Measurements from ENCODE around the gene TADA3. TPM values are rescaled to one million over a fixed set of nuclear protein-coding genes. Genes with fewer than 3 reads are reported as not detected.
A peak's percentile ranks its signal among the peaks of the same experiment; 100 is the strongest.

The TADA3 gene
- total and polyA plus RNA-seq, 2 experiments from 2014 or later: 29.1 to 61.7 TPM

- TF ChIP-seq CREB1 (CRISPR knock-in tag; IDR thresholded peaks at IDR 0.05; ENCODE audit: low read depth) (no peak), JUNB (IDR thresholded peaks at IDR 0.05; ENCODE audit: unreplicated experiment) (no peak), POLR2AphosphoS5 (IDR thresholded peaks at IDR 0.05; ENCODE audit: low read depth) (no peak), ZNF114 (CRISPR knock-in tag; IDR thresholded peaks at IDR 0.05) (no peak), EZH2 (IDR thresholded peaks at IDR 0.05; ENCODE audit: low read depth, unreplicated experiment) (no peak)
Measured at GRCh38 chr3:9765865-9766264, 26.4 kb downstream of the TADA3 start (continued).

- H3K36me3 ChIP-seq (ENCODE audit: insufficient read depth): no peaks in the 10 kb centered on the region; the same call in 1 of the 2 replicates
- ATAC-seq: peak; percentile 53
- no peak overlapping the region for H3K27ac Mint-ChIP-seq
Measured at GRCh38 chr3:9762871-9763270, 29.4 kb downstream of the TADA3 start.

DNA sequence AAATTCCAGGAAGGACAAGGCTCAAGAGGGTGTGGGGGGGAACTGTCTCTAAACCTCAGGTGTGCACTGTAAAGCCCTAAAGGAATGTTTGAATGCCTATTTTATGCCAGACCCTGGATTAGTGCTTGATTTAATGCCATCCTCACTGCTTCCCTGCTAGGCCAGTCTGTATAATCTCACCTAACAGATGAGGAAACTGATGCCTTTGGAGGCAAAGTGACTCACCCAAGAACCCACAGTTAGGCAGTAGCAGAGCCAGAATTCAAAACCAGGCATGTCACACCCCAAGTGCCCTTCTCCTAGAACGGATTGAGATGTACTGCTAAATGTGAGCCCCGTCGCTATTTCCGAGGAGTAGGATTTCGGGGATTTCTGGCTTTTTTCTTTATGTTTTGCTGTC lies 30.4 kb downstream of the TADA3 start:
- H3F3A ChIP-seq (replicated peaks; ENCODE audit: low read depth): no peaks in the 10 kb centered on the region
- H2AFZ ChIP-seq: no peak overlapping the region
- ATAC-seq (no peak), DNase-seq (ENCODE audit: low spot score) (no peak)
- no peak overlapping the region for H3K4me2 ChIP-seq
- H3K27me3 ChIP-seq (ENCODE audit: insufficient read depth): peaks cover 5% of the 10 kb centered on the region; the same call in 1 of the 2 replicates
- Mint-ChIP-seq H3K27ac (no peak overlapping the region), H3K4me3 (no peak overlapping the region), H3K4me1 (peaks cover 10% of the 10 kb centered on the region; the same call in 1 of the 3 replicates), H3K27me3 (ENCODE audit: insufficient read depth, low read depth, poor library complexity) (peaks cover 16% of the 10 kb centered on the region), H3K36me3 (ENCODE audit: low read depth) (peaks cover 23% of the 10 kb centered on the region), H3K9me3 (no peaks in the 10 kb centered on the region)
- H4K20me1 ChIP-seq (replicated peaks; ENCODE audit: insufficient read depth): no peaks in the 10 kb centered on the region; the same call in 1 of the 2 replicates
- H3K27ac ChIP-seq (ENCODE audit: low read depth): no peak overlapping the region
- no peak overlapping the region for H3K4me3 ChIP-seq
- no peaks in the 10 kb centered on the region for H3K9me2 ChIP-seq (ENCODE audit: insufficient read depth)
- no peaks in the 10 kb centered on the region for H3K79me2 ChIP-seq (replicated peaks; ENCODE audit: insufficient read depth)
- H3K4me1 ChIP-seq (ENCODE audit: insufficient read depth): no peaks in the 10 kb centered on the region
- no peaks in the 10 kb centered on the region; the same call in 1 of the 2 replicates for H3K36me3 ChIP-seq (ENCODE audit: insufficient read depth)
- no peak for TF ChIP-seq JUNB (IDR thresholded peaks at IDR 0.05; ENCODE audit: unreplicated experiment)
- TF ChIP-seq, protein P1, sequence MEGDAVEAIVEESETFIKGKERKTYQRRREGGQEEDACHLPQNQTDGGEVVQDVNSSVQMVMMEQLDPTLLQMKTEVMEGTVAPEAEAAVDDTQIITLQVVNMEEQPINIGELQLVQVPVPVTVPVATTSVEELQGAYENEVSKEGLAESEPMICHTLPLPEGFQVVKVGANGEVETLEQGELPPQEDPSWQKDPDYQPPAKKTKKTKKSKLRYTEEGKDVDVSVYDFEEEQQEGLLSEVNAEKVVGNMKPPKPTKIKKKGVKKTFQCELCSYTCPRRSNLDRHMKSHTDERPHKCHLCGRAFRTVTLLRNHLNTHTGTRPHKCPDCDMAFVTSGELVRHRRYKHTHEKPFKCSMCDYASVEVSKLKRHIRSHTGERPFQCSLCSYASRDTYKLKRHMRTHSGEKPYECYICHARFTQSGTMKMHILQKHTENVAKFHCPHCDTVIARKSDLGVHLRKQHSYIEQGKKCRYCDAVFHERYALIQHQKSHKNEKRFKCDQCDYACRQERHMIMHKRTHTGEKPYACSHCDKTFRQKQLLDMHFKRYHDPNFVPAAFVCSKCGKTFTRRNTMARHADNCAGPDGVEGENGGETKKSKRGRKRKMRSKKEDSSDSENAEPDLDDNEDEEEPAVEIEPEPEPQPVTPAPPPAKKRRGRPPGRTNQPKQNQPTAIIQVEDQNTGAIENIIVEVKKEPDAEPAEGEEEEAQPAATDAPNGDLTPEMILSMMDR (conservative IDR thresholded peaks at IDR 0.05; ENCODE audit: low read depth in 2 of 2): no peak
- no peak for TF ChIP-seq EZH2phosphoT487 (IDR thresholded peaks at IDR 0.05; ENCODE audit: unreplicated experiment)
- TF ChIP-seq EZH2 (IDR thresholded peaks at IDR 0.05; ENCODE audit: low read depth, unreplicated experiment): no peak
- no peak for TF ChIP-seq STAT1 (IDR thresholded peaks at IDR 0.05; ENCODE audit: unreplicated experiment)
- TF ChIP-seq REST (IDR thresholded peaks at IDR 0.05; ENCODE audit: unreplicated experiment): no peak
- TF ChIP-seq, protein P2, sequence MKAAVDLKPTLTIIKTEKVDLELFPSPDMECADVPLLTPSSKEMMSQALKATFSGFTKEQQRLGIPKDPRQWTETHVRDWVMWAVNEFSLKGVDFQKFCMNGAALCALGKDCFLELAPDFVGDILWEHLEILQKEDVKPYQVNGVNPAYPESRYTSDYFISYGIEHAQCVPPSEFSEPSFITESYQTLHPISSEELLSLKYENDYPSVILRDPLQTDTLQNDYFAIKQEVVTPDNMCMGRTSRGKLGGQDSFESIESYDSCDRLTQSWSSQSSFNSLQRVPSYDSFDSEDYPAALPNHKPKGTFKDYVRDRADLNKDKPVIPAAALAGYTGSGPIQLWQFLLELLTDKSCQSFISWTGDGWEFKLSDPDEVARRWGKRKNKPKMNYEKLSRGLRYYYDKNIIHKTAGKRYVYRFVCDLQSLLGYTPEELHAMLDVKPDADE (IDR thresholded peaks at IDR 0.05): no peak
- no peak for TF ChIP-seq NANOG (IDR thresholded peaks at IDR 0.05; ENCODE audit: borderline replicate concordance)
- TF ChIP-seq POLR2AphosphoS5 (IDR thresholded peaks at IDR 0.05; ENCODE audit: low read depth): no peak
- TF ChIP-seq ZNF114 (CRISPR knock-in tag; IDR thresholded peaks at IDR 0.05): no peak
- no peak for TF ChIP-seq CREB1 (CRISPR knock-in tag; IDR thresholded peaks at IDR 0.05; ENCODE audit: low read depth)

More at GRCh38 chr3:9762871-9763270, 29.4 kb downstream of the TADA3 start:
- peaks cover 19% of the 10 kb centered on the region for H3K36me3 Mint-ChIP-seq (ENCODE audit: low read depth)
- no peak overlapping the region for H2AFZ ChIP-seq
- no peaks in the 10 kb centered on the region for H3K9me3 Mint-ChIP-seq
- no peaks in the 10 kb centered on the region for H3K4me1 ChIP-seq (ENCODE audit: insufficient read depth)
- H3K79me2 ChIP-seq (replicated peaks; ENCODE audit: insufficient read depth): no peaks in the 10 kb centered on the region
- peaks cover 15% of the 10 kb centered on the region; the same call in 1 of the 2 replicates for H3K27me3 ChIP-seq (ENCODE audit: insufficient read depth)
- no peak overlapping the region for H3K27ac ChIP-seq (ENCODE audit: low read depth)
- H3K4me2 ChIP-seq: no peak overlapping the region
- H4K20me1 ChIP-seq (replicated peaks; ENCODE audit: insufficient read depth): no peaks in the 10 kb centered on the region; the same call in 1 of the 2 replicates
- H3K27me3 Mint-ChIP-seq (ENCODE audit: insufficient read depth, low read depth, poor library complexity): peaks cover 22% of the 10 kb centered on the region
- H3K4me3 ChIP-seq: no peak overlapping the region
- no peak for DNase-seq (ENCODE audit: low spot score)
- H3K4me1 Mint-ChIP-seq: peaks cover 11% of the 10 kb centered on the region; the same call in 1 of the 3 replicates
- H3F3A ChIP-seq (replicated peaks; ENCODE audit: low read depth): no peaks in the 10 kb centered on the region
- no peak for TF ChIP-seq POLR2AphosphoS5 (IDR thresholded peaks at IDR 0.05; ENCODE audit: low read depth)
- no peak for TF ChIP-seq JUNB (IDR thresholded peaks at IDR 0.05; ENCODE audit: unreplicated experiment)
- no peak for TF ChIP-seq EZH2phosphoT487 (IDR thresholded peaks at IDR 0.05; ENCODE audit: unreplicated experiment)
- TF ChIP-seq EZH2 (IDR thresholded peaks at IDR 0.05; ENCODE audit: low read depth, unreplicated experiment): no peak
- TF ChIP-seq CREB1 (CRISPR knock-in tag; IDR thresholded peaks at IDR 0.05; ENCODE audit: low read depth): no peak
- H3K9me2 ChIP-seq (ENCODE audit: insufficient read depth): no peaks in the 10 kb centered on the region
- no peak overlapping the region for H3K4me3 Mint-ChIP-seq

Data from GM23338 (cell line).